Measurements from ENCODE around the gene S100A5.

DNA sequence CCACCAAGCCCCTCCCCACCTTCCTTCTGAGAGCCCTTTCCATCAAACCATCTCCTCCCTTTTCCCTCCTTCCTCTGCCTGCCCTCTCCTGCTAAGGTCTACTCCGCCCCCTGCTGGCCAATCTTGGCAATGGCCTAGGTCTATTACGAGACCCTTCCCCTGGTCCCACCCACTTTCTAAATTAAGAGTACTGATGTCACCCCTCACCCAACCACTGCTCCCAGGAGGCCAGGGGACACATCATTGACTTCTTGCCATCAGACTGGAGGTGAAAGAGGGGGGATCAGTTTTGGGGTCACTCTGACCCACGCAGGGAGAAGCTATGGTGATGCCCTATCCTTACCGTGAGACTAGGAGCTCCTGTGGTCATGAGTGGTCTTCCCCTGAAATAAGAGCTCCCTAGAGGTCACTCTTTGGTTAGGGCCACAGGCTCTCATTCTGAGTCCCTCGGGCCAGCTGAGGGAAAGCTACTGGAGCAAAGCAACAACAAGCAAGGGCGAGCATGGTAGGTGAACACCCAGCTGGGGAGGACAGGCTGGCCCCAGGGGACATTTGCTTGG is 45.7 kb downstream of the S100A5 start:
- TF ChIP-seq, protein P1, sequence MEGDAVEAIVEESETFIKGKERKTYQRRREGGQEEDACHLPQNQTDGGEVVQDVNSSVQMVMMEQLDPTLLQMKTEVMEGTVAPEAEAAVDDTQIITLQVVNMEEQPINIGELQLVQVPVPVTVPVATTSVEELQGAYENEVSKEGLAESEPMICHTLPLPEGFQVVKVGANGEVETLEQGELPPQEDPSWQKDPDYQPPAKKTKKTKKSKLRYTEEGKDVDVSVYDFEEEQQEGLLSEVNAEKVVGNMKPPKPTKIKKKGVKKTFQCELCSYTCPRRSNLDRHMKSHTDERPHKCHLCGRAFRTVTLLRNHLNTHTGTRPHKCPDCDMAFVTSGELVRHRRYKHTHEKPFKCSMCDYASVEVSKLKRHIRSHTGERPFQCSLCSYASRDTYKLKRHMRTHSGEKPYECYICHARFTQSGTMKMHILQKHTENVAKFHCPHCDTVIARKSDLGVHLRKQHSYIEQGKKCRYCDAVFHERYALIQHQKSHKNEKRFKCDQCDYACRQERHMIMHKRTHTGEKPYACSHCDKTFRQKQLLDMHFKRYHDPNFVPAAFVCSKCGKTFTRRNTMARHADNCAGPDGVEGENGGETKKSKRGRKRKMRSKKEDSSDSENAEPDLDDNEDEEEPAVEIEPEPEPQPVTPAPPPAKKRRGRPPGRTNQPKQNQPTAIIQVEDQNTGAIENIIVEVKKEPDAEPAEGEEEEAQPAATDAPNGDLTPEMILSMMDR (IDR thresholded peaks at IDR 0.05): peak; percentile 83 to 96 (median 93)
- TF ChIP-seq POLR2A (IDR thresholded peaks at IDR 0.05) (no peak), POLR2AphosphoS5 (IDR thresholded peaks at IDR 0.05) (no peak)

All from breast epithelium (tissue), 3 donors.